Central memory CD8-positive, alpha-beta T cell (primary cell): ENCODE measurements around the gene ETV4.
"Not testable (repeated sequence)": the region's sequence is repeated elsewhere in the genome, so short reads cannot be mapped to it uniquely, and the experiment has no call there.

Experiments used
- ATAC-seq: fragments of 150-1000 bp; cut with Tn5 transposase; replicated peaks from 2 replicates; pipeline ENCODE4 v1.10.0; 2022; ENCODE audit warnings: mild to moderate bottlenecking, moderate FRiP score, moderate number of reproducible peaks; ENCODE audit not compliant: poor library complexity, severe bottlenecking; ENCODE audit errors: extremely low read depth
- DNase-seq, 2 donors: peaks; one replicate each; pipeline ENCODE4 v3.0.0; 2021; ENCODE audit warnings: low spot score in 2 of 2
- H3K27ac Mint-ChIP-seq: one replicate; pipeline ENCODE4 v1.8.0; 2022; ENCODE audit warnings: low read depth, mild to moderate bottlenecking, moderate library complexity, mixed read lengths
- H3K27me3 Mint-ChIP-seq: one replicate; pipeline ENCODE4 v1.8.0; 2022; ENCODE audit warnings: mixed read lengths
- H3K36me3 Mint-ChIP-seq: one replicate; pipeline ENCODE4 v1.8.0; 2022; ENCODE audit warnings: mild to moderate bottlenecking, moderate library complexity, mixed read lengths; ENCODE audit not compliant: insufficient read depth
- H3K4me1 Mint-ChIP-seq: one replicate; pipeline ENCODE4 v1.8.0; 2022; ENCODE audit warnings: mixed read lengths
- H3K4me3 Mint-ChIP-seq: one replicate; pipeline ENCODE4 v1.8.0; 2022; ENCODE audit warnings: mild to moderate bottlenecking, moderate library complexity, mixed read lengths
- H3K9me3 Mint-ChIP-seq: one replicate; pipeline ENCODE4 v1.8.0; 2022; ENCODE audit warnings: mixed read lengths

The ETV4 gene

GRCh38 chr17:43511199-43511598 is 34.9 kb downstream of the ETV4 start:
- DNase-seq = not testable (repeated sequence)
- peaks cover 75% of the 10 kb centered on the region for H3K36me3 Mint-ChIP-seq

GRCh38 chr17:43509440-43509839 is 36.7 kb downstream of the ETV4 start:
- ATAC-seq, H3K27me3 Mint-ChIP-seq, H3K4me3 Mint-ChIP-seq, DNase-seq, H3K9me3 Mint-ChIP-seq, H3K27ac Mint-ChIP-seq, H3K4me1 Mint-ChIP-seq: not testable (repeated sequence)
- peaks cover 81% of the 10 kb centered on the region for H3K36me3 Mint-ChIP-seq

More at GRCh38 chr17:43511199-43511598, 34.9 kb downstream of the ETV4 start:
- not testable (repeated sequence) for H3K4me3 Mint-ChIP-seq, ATAC-seq, H3K9me3 Mint-ChIP-seq, H3K4me1 Mint-ChIP-seq, H3K27ac Mint-ChIP-seq, H3K27me3 Mint-ChIP-seq

- DNase-seq (no peak), ATAC-seq (no peak)
- no peak overlapping the region for H3K27ac Mint-ChIP-seq
- peaks cover 5% of the 10 kb centered on the region for H3K4me1 Mint-ChIP-seq
- H3K36me3 Mint-ChIP-seq = peaks cover 56% of the 10 kb centered on the region
- H3K4me3 Mint-ChIP-seq = no peak overlapping the region
- no peaks in the 10 kb centered on the region for H3K27me3 Mint-ChIP-seq
- no peaks in the 10 kb centered on the region for H3K9me3 Mint-ChIP-seq
Observed at GRCh38 chr17:43490621-43491020, 55.5 kb downstream of the ETV4 start.

GRCh38 chr17:43483674-43484551 is 62.2 kb downstream of the ETV4 start, which contains the start of gene DHX8:
Gene DHX8, plus strand, starts transcription at chr17:43483975. Its CDS starts 63 bp downstream, at chr17:43484038.
- H3K4me3 Mint-ChIP-seq = peak within 1 kb of the TSS; percentile 100
- DNase-seq (peak; percentile 98 to 99), ATAC-seq (peak; percentile 97)
- H3K36me3 Mint-ChIP-seq = peaks cover 13% of the 10 kb centered on the region
- peak within 1 kb of the TSS; percentile 100 for H3K27ac Mint-ChIP-seq
- H3K27me3 Mint-ChIP-seq = no peaks in the 10 kb centered on the region
- no peaks in the 10 kb centered on the region for H3K9me3 Mint-ChIP-seq
- H3K4me1 Mint-ChIP-seq = peaks cover 17% of the 10 kb centered on the region

- no peak overlapping the region for H3K27ac Mint-ChIP-seq
- DNase-seq = no peak
- H3K4me3 Mint-ChIP-seq = no peak overlapping the region
Observed at GRCh38 chr17:43482103-43483012, 63.8 kb downstream of the ETV4 start.

GRCh38 chr17:43479948-43480347 is 66.2 kb downstream of the ETV4 start:
- H3K4me3 Mint-ChIP-seq = no peak overlapping the region
- H3K27me3 Mint-ChIP-seq = no peaks in the 10 kb centered on the region
- no peak overlapping the region for H3K27ac Mint-ChIP-seq

More at GRCh38 chr17:43482103-43483012, 63.8 kb downstream of the ETV4 start:
- Mint-ChIP-seq H3K9me3 (no peaks in the 10 kb centered on the region), H3K4me1 (peaks cover 16% of the 10 kb centered on the region), H3K36me3 (peaks cover 9% of the 10 kb centered on the region), H3K27me3 (no peaks in the 10 kb centered on the region)
- no peak for ATAC-seq

More at GRCh38 chr17:43479948-43480347, 66.2 kb downstream of the ETV4 start:
- H3K36me3 Mint-ChIP-seq = peaks cover 9% of the 10 kb centered on the region
- no peak for DNase-seq
- H3K9me3 Mint-ChIP-seq = no peaks in the 10 kb centered on the region
- ATAC-seq = no peak
- peaks cover 13% of the 10 kb centered on the region for H3K4me1 Mint-ChIP-seq
